ENCODE measurements around the gene EPC2. TPM values are rescaled to one million over a fixed set of nuclear protein-coding genes. Genes with fewer than 3 reads are reported as not detected.

The EPC2 gene
- total and polyA plus RNA-seq, 10 of the 15 experiments (the other 5 are each of a cell fraction or from before 2014, with no cell fraction given), result 2.0 to 16.5 (median 10.8) TPM

GRCh38 chr2:148813603-148814065 is 169.1 kb downstream of the EPC2 start (continued):
- TF ChIP-seq NFXL1 (IDR thresholded peaks at IDR 0.05; ENCODE audit: borderline replicate concordance) (no peak), JUNB (IDR thresholded peaks at IDR 0.05) (peak; percentile 80), HSF1 (IDR thresholded peaks at IDR 0.05; ENCODE audit: low read depth, low read length) (no peak), HCFC1 (IDR thresholded peaks at IDR 0.05; ENCODE audit: low read length) (no peak), EZH2 (IDR thresholded peaks at IDR 0.05; ENCODE audit: borderline replicate concordance, control insufficient read depth, low read depth, low read length) (no peak), ZNF622 (IDR thresholded peaks at IDR 0.05) (no peak), NBN (IDR thresholded peaks at IDR 0.05) (peak; percentile 85), POLR2A (IDR thresholded peaks at IDR 0.05; ENCODE audit: low read depth, low read length) (peak; percentile 36; the same call in 1 of the 2 replicates), ETV6 (conservative IDR thresholded peaks at IDR 0.05 in 1 of 2, IDR thresholded peaks at IDR 0.05 in 1 of 2; ENCODE audit: borderline replicate concordance in 1 of 2, low read depth in 1 of 2) (peak in 1 of 2 experiments; percentile 86; a peak in 2 of 4 replicates), FOXM1 (IDR thresholded peaks at IDR 0.05; ENCODE audit: low read depth, low read length) (peak; percentile 80), RUNX3 (IDR thresholded peaks at IDR 0.05; ENCODE audit: low read length) (peak; percentile 96), SREBF1 (IDR thresholded peaks at IDR 0.05; ENCODE audit: low read length) (no peak), SUZ12 (IDR thresholded peaks at IDR 0.05; ENCODE audit: unreplicated experiment) (no peak), JUND (IDR thresholded peaks at IDR 0.05; ENCODE audit: low read depth, low read length) (0 out of 2 replicates have a peak, but pooled peaks have one; percentile 32), GABPA (IDR thresholded peaks at IDR 0.05; ENCODE audit: low read depth) (no peak), FOXK2 (IDR thresholded peaks at IDR 0.05) (peak; percentile 51), ZBED1 (IDR thresholded peaks at IDR 0.05; ENCODE audit: borderline replicate concordance) (no peak), SIN3A (IDR thresholded peaks at IDR 0.05; ENCODE audit: low read depth, low read length) (no peak), CUX1 (IDR thresholded peaks at IDR 0.05; ENCODE audit: insufficient replicate concordance, low read depth, low read length) (no peak), NR2C1 (IDR thresholded peaks at IDR 0.05) (no peak), PKNOX1 (IDR thresholded peaks at IDR 0.05) (peak; percentile 70), SREBF2 (IDR thresholded peaks at IDR 0.05; ENCODE audit: low read length) (no peak), WRNIP1 (IDR thresholded peaks at IDR 0.05; ENCODE audit: borderline replicate concordance, low read depth, low read length) (no peak)
- TF ChIP-seq, protein P1, sequence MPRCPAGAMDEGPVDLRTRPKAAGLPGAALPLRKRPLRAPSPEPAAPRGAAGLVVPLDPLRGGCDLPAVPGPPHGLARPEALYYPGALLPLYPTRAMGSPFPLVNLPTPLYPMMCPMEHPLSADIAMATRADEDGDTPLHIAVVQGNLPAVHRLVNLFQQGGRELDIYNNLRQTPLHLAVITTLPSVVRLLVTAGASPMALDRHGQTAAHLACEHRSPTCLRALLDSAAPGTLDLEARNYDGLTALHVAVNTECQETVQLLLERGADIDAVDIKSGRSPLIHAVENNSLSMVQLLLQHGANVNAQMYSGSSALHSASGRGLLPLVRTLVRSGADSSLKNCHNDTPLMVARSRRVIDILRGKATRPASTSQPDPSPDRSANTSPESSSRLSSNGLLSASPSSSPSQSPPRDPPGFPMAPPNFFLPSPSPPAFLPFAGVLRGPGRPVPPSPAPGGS (IDR thresholded peaks at IDR 0.05; ENCODE audit: borderline replicate concordance, insufficient read depth, low read depth, low read length, poor library complexity, severe bottlenecking), result peak; percentile 97
